GM12865 (cell line): ENCODE measurements around the gene CARMIL1.
A peak's percentile ranks its signal among the peaks of the same experiment; 100 is the strongest.

Source experiments
- DNase-seq: peaks from one replicate; pipeline ENCODE4 v3.0.0; 2010; ENCODE audit warnings: low read depth
- H3K4me3 ChIP-seq: 2 replicates; pipeline ENCODE4 v1.5.1; 2011; ENCODE audit warnings: mild to moderate bottlenecking, low read depth, low read length, control low read depth
- CTCF ChIP-seq: IDR thresholded peaks from 2 replicates; pipeline ENCODE4 v1.5.1; 2011; ENCODE audit warnings: low read length, control low read depth, low read depth, inconsistent platforms; ENCODE audit not compliant: insufficient read depth; ENCODE audit errors: missing control alignments

Gene CARMIL1

GRCh38 chr6:25483943-25484342, 204.8 kb downstream of the CARMIL1 start:
- TF ChIP-seq CTCF = no peak
- no peak for DNase-seq
- H3K4me3 ChIP-seq = no peak overlapping the region

- no peak overlapping the region for H3K4me3 ChIP-seq
- no peak for DNase-seq
- TF ChIP-seq CTCF = no peak
Observed at GRCh38 chr6:25484900-25485299, 205.7 kb downstream of the CARMIL1 start.

- no peak for TF ChIP-seq CTCF
- no peak for DNase-seq
- no peak overlapping the region for H3K4me3 ChIP-seq
Observed at GRCh38 chr6:25485821-25486534, 206.8 kb downstream of the CARMIL1 start.

DNA sequence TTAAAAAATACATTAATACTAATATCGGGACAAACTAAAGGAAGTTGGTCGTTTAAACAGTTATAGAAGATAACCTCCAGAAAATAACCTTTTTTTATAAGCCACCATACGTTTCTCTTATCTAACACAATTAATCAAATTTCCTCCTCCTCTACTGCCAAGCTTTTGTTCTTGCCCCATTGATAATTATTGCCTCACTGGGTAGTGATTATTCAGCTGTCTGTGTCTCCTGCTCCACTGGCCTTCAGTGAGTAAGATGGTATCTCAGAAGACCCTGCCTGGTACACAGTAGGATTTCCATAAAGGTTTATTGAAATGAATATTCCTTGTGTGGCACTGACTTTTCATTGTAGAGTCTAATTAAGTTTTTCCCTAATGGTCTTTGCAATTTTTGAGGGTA, 207.4 kb downstream of the CARMIL1 start:
- no peak for DNase-seq
- no peak overlapping the region for H3K4me3 ChIP-seq
- no peak for TF ChIP-seq CTCF

- H3K4me3 ChIP-seq = no peak overlapping the region
- no peak for DNase-seq
- TF ChIP-seq CTCF = no peak
Observed at GRCh38 chr6:25487012-25487411, 207.8 kb downstream of the CARMIL1 start.

- H3K4me3 ChIP-seq = no peak overlapping the region
- DNase-seq = no peak
- no peak for TF ChIP-seq CTCF
Observed at GRCh38 chr6:25488156-25488555, 209.0 kb downstream of the CARMIL1 start.

GRCh38 chr6:25489399-25489798, 210.2 kb downstream of the CARMIL1 start:
- no peak for TF ChIP-seq CTCF
- DNase-seq = peak; percentile 22
- no peak overlapping the region for H3K4me3 ChIP-seq
